ENCODE data around the gene CLNK.

DNA sequence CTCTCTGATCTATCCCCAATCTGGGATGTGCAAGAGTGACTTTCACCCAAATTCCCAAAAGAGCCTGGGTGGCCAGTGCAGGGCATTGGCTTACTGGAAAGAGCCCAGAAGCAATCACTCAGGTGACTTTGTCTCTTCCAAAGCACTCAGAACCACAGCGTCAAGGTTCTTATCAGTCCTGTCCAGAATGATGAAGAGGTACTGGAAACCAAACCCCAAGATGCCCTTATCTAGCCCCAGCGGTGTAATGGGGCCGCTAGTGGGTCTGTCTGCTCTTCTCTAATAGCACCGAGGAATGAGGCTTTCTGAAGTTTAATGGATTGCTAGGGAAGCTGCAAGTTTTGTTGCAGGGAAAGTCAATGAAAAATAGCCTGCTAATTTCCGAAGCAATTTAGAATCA lies 21.6 kb downstream of the CLNK start:
- TF ChIP-seq, protein P1, sequence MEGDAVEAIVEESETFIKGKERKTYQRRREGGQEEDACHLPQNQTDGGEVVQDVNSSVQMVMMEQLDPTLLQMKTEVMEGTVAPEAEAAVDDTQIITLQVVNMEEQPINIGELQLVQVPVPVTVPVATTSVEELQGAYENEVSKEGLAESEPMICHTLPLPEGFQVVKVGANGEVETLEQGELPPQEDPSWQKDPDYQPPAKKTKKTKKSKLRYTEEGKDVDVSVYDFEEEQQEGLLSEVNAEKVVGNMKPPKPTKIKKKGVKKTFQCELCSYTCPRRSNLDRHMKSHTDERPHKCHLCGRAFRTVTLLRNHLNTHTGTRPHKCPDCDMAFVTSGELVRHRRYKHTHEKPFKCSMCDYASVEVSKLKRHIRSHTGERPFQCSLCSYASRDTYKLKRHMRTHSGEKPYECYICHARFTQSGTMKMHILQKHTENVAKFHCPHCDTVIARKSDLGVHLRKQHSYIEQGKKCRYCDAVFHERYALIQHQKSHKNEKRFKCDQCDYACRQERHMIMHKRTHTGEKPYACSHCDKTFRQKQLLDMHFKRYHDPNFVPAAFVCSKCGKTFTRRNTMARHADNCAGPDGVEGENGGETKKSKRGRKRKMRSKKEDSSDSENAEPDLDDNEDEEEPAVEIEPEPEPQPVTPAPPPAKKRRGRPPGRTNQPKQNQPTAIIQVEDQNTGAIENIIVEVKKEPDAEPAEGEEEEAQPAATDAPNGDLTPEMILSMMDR (IDR thresholded peaks at IDR 0.05 in 2 of 3, conservative IDR thresholded peaks at IDR 0.05 in 1 of 3; ENCODE audit: borderline replicate concordance in 1 of 3, insufficient read depth in 1 of 3, low read depth in 2 of 3, low read length in 2 of 3): no peak
- TF ChIP-seq POLR2A (IDR thresholded peaks at IDR 0.05; ENCODE audit: borderline replicate concordance, extremely low read depth, insufficient read depth, insufficient read length): no peak
- TF ChIP-seq YY1 (IDR thresholded peaks at IDR 0.05; ENCODE audit: extremely low read depth, insufficient replicate concordance, low read depth, low read length): no peak
- TF ChIP-seq SIN3A (IDR thresholded peaks at IDR 0.05; ENCODE audit: low read depth): no peak
- no peak for TF ChIP-seq POLR2AphosphoS5 (IDR thresholded peaks at IDR 0.05; ENCODE audit: low read depth, low read length)
- TF ChIP-seq ELF1 (IDR thresholded peaks at IDR 0.05; ENCODE audit: borderline replicate concordance, low read depth): no peak
- TF ChIP-seq EGR1 (IDR thresholded peaks at IDR 0.05; ENCODE audit: low read depth): no peak
- TF ChIP-seq EZH2phosphoT487 (IDR thresholded peaks at IDR 0.05; ENCODE audit: borderline replicate concordance): no peak
- no peak for TF ChIP-seq FOSL1 (IDR thresholded peaks at IDR 0.05; ENCODE audit: low read depth)
- TF ChIP-seq, protein P2, sequence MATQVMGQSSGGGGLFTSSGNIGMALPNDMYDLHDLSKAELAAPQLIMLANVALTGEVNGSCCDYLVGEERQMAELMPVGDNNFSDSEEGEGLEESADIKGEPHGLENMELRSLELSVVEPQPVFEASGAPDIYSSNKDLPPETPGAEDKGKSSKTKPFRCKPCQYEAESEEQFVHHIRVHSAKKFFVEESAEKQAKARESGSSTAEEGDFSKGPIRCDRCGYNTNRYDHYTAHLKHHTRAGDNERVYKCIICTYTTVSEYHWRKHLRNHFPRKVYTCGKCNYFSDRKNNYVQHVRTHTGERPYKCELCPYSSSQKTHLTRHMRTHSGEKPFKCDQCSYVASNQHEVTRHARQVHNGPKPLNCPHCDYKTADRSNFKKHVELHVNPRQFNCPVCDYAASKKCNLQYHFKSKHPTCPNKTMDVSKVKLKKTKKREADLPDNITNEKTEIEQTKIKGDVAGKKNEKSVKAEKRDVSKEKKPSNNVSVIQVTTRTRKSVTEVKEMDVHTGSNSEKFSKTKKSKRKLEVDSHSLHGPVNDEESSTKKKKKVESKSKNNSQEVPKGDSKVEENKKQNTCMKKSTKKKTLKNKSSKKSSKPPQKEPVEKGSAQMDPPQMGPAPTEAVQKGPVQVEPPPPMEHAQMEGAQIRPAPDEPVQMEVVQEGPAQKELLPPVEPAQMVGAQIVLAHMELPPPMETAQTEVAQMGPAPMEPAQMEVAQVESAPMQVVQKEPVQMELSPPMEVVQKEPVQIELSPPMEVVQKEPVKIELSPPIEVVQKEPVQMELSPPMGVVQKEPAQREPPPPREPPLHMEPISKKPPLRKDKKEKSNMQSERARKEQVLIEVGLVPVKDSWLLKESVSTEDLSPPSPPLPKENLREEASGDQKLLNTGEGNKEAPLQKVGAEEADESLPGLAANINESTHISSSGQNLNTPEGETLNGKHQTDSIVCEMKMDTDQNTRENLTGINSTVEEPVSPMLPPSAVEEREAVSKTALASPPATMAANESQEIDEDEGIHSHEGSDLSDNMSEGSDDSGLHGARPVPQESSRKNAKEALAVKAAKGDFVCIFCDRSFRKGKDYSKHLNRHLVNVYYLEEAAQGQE (IDR thresholded peaks at IDR 0.05; ENCODE audit: low read depth): no peak
- TF ChIP-seq SRF (IDR thresholded peaks at IDR 0.05; ENCODE audit: low read depth): no peak

Data from HCT116 (cell line).